NCI-H460 (cell line): Measurements from ENCODE around the gene H2BW1. TPM values are rescaled to one million over a fixed set of nuclear protein-coding genes. Genes with fewer than 3 reads are reported as not detected.
"Not testable (repeated sequence)": the region's sequence is repeated elsewhere in the genome, so short reads cannot be mapped to it uniquely, and the experiment has no call there.

ENCODE experiments used
- DNase-seq: peaks from one replicate; pipeline ENCODE4 v3.0.0-alpha.2; 2016; ENCODE audit warnings: low read depth; ENCODE audit errors: extremely low read depth
- polyA plus RNA-seq: library from polyadenylated mRNA; depleted of rRNA; stranded (reverse); fragments of >200 nt; gene quantifications from 2 replicates; pipeline ENCODE4 v1.2.3, GENCODE V29; 2014; cell fraction: nucleus; rRNA removed
- total RNA-seq: library from RNA; depleted of rRNA; stranded (reverse); fragments of >200 nt; shearing (Covaris generic); gene quantifications from 2 replicates; pipeline ENCODE4 v1.2.3, GENCODE V29; 2014; rRNA removed

H2BW1 gene
- total RNA-seq = not detected in 2 replicates
- not detected in 2 replicates for polyA plus RNA-seq

- no peak for DNase-seq
Measured at GRCh38 chrX:104013606-104014005, at the start of gene H2BW1. Gene H2BW1 (minus strand): TSS chrX:104013708. CDS start chrX:104013576, 132 bp downstream.

GRCh38 chrX:104062636-104063035 is 49.1 kb upstream of the H2BW1 start:
- not testable (repeated sequence) for DNase-seq

GRCh38 chrX:104054956-104055355 is 41.4 kb upstream of the H2BW1 start:
- not testable (repeated sequence) for DNase-seq

GRCh38 chrX:104047171-104047570 is 33.7 kb upstream of the H2BW1 start:
- DNase-seq = no peak

- DNase-seq = no peak
Measured at GRCh38 chrX:104045642-104046041, 32.1 kb upstream of the H2BW1 start.

- DNase-seq = no peak
Measured at GRCh38 chrX:104041003-104041402, 27.5 kb upstream of the H2BW1 start.

GRCh38 chrX:104039689-104040505 is 26.4 kb upstream of the H2BW1 start, which contains the start of gene H2BW2:
Gene H2BW2 (plus strand): TSS chrX:104039956. CDS start chrX:104039995, 39 bp downstream.
- DNase-seq = no peak

- no peak for DNase-seq
Measured at GRCh38 chrX:104018126-104018525, 4.6 kb upstream of the H2BW1 start.

GRCh38 chrX:104015576-104015975 is 2.1 kb upstream of the H2BW1 start:
- not testable (repeated sequence) for DNase-seq

GRCh38 chrX:104013158-104013557 is 350 bp downstream of the H2BW1 start:
- no peak for DNase-seq

- DNase-seq = no peak
Measured at GRCh38 chrX:104008831-104009230, 4.7 kb downstream of the H2BW1 start.

- no peak for DNase-seq
Measured at GRCh38 chrX:103999234-103999633, 14.3 kb downstream of the H2BW1 start.

- not testable (repeated sequence) for DNase-seq
Measured at GRCh38 chrX:103983508-103983907, 30.0 kb downstream of the H2BW1 start.

- not testable (repeated sequence) for DNase-seq
Measured at GRCh38 chrX:103962411-103963278, 50.9 kb downstream of the H2BW1 start, which contains the start of gene TMSB15B. Gene TMSB15B (plus strand): TSS chrX:103962627.

Other genes starting within 250 kb of the H2BW1 start
- gene PLP1, start 236.9 kb downstream of the H2BW1 start, total RNA-seq = not detected in 2 replicates
- 0.67 and 0.98 TPM in 2 replicates for gene RAB9B, start 181.5 kb downstream of the H2BW1 start, total RNA-seq
- 4.8 and 7.4 TPM in 2 replicates for gene TMSB15B, start 51.1 kb downstream of the H2BW1 start, total RNA-seq
- gene H2BW2, start 26.2 kb upstream of the H2BW1 start, total RNA-seq = not detected in 2 replicates
- gene TMSB15C, start 62.5 kb upstream of the H2BW1 start, total RNA-seq = 5.0 and 6.0 TPM in 2 replicates
- gene ZCCHC18, start 98.8 kb upstream of the H2BW1 start, total RNA-seq = 0.47 TPM in 1 of 2 replicates, not detected in the other
- gene SLC25A53, start 143.3 kb upstream of the H2BW1 start, total RNA-seq = 7.4 and 8.1 TPM in 2 replicates
- 32.2 and 36.4 TPM in 2 replicates for gene FAM199X, start 152.7 kb upstream of the H2BW1 start, total RNA-seq
- not detected in 2 replicates for gene ESX1, start 241.2 kb upstream of the H2BW1 start, total RNA-seq